ENCODE results near the gene ANKRD33B.

GRCh38 chr5:10607666-10608073 lies 43.8 kb downstream of the ANKRD33B start:
- TF ChIP-seq, protein P1, sequence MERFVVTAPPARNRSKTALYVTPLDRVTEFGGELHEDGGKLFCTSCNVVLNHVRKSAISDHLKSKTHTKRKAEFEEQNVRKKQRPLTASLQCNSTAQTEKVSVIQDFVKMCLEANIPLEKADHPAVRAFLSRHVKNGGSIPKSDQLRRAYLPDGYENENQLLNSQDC (CRISPR knock-in tag; IDR thresholded peaks at IDR 0.05): no peak
- TF ChIP-seq KLF1 (tag; IDR thresholded peaks at IDR 0.05) (no peak), ZNF384 (IDR thresholded peaks at IDR 0.05; ENCODE audit: low read depth, low read length) (no peak), JUN (IDR thresholded peaks at IDR 0.05; ENCODE audit: borderline replicate concordance, low read depth, low read length) (no peak), JUN (CRISPR knock-in tag; IDR thresholded peaks at IDR 0.05; ENCODE audit: borderline replicate concordance) (no peak), SMAD2 (IDR thresholded peaks at IDR 0.05; ENCODE audit: low read depth, low read length) (no peak), BCLAF1 (IDR thresholded peaks at IDR 0.05; ENCODE audit: borderline replicate concordance in 1 of 2, control insufficient read depth in 1 of 2, low read depth in 2 of 2, low read length in 1 of 2) (no peak), MYC (IDR thresholded peaks at IDR 0.05; ENCODE audit: low read depth, low read length) (no peak), MYC (CRISPR knock-in tag; IDR thresholded peaks at IDR 0.05; ENCODE audit: borderline replicate concordance, low read depth) (no peak), IRF2 (CRISPR knock-in tag; IDR thresholded peaks at IDR 0.05) (no peak), ELF1 (tag; IDR thresholded peaks at IDR 0.05) (no peak), MXI1 (IDR thresholded peaks at IDR 0.05; ENCODE audit: low read depth, low read length) (no peak), CTCF (IDR thresholded peaks at IDR 0.05 in 2 of 3, conservative IDR thresholded peaks at IDR 0.05 in 1 of 3; ENCODE audit: insufficient read depth in 2 of 3, low read depth in 1 of 3, low read length in 3 of 3) (peak; percentile 49 to 56 (median 54))
- TF ChIP-seq, protein P2, sequence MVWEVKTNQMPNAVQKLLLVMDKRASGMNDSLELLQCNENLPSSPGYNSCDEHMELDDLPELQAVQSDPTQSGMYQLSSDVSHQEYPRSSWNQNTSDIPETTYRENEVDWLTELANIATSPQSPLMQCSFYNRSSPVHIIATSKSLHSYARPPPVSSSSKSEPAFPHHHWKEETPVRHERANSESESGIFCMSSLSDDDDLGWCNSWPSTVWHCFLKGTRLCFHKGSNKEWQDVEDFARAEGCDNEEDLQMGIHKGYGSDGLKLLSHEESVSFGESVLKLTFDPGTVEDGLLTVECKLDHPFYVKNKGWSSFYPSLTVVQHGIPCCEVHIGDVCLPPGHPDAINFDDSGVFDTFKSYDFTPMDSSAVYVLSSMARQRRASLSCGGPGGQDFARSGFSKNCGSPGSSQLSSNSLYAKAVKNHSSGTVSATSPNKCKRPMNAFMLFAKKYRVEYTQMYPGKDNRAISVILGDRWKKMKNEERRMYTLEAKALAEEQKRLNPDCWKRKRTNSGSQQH (CRISPR knock-in tag; IDR thresholded peaks at IDR 0.05): no peak
- TF ChIP-seq, protein P3, sequence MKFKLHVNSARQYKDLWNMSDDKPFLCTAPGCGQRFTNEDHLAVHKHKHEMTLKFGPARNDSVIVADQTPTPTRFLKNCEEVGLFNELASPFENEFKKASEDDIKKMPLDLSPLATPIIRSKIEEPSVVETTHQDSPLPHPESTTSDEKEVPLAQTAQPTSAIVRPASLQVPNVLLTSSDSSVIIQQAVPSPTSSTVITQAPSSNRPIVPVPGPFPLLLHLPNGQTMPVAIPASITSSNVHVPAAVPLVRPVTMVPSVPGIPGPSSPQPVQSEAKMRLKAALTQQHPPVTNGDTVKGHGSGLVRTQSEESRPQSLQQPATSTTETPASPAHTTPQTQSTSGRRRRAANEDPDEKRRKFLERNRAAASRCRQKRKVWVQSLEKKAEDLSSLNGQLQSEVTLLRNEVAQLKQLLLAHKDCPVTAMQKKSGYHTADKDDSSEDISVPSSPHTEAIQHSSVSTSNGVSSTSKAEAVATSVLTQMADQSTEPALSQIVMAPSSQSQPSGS (CRISPR knock-in tag; IDR thresholded peaks at IDR 0.05): no peak

Data from K562 (cell line).